ENCODE measurements around the gene ZFTA.
"Not testable (repeated sequence)": the region's sequence is repeated elsewhere in the genome, so short reads cannot be mapped to it uniquely, and the experiment has no call there.

Gene ZFTA

DNA sequence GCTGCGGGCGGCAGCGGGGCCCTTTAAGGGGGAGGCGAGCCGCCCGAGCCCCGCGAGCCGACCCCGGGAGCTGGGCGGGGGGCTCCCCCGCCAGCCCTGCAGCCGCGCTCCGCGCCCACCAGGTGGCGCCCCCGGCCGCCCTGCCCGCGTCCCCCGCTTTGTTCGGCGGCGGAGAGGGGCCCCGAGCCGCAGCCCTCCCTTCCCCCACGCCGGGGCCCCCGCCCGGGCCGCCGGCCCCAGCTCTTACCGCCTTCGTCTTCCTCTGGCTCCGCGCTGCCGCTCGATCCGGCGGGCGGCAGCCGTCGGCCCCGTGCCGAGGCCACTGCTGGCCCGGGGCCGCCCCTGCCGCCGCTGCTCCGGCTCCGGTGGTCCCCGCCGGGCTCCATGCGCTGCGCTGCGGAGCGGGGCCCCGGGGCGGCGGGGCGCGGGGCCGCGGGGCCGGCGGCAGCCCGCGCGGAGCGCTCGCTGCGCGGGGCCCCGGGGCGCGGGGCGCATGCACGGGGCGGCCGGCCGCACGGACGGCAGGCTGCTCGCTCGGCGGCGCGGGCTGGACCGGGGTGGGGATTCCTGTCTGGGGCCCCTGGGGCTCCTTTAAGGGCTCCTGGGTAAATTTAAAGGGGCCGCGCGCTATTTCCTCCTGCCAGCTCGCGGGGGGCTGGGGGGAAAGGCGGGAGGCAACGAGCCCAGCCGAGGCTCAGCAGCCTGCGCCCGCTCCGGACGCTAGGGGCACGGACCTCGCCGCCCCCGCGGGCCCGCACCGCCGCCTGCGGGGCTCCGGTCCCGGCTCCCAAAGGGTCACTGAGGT, at the start of gene ZFTA:
Gene ZFTA, minus strand, starts transcription at position 539 of the 805 bp plus-strand sequence. Its CDS starts 153 bp downstream, at position 386.
- peak; percentile 69 to 78 for DNase-seq

DNA sequence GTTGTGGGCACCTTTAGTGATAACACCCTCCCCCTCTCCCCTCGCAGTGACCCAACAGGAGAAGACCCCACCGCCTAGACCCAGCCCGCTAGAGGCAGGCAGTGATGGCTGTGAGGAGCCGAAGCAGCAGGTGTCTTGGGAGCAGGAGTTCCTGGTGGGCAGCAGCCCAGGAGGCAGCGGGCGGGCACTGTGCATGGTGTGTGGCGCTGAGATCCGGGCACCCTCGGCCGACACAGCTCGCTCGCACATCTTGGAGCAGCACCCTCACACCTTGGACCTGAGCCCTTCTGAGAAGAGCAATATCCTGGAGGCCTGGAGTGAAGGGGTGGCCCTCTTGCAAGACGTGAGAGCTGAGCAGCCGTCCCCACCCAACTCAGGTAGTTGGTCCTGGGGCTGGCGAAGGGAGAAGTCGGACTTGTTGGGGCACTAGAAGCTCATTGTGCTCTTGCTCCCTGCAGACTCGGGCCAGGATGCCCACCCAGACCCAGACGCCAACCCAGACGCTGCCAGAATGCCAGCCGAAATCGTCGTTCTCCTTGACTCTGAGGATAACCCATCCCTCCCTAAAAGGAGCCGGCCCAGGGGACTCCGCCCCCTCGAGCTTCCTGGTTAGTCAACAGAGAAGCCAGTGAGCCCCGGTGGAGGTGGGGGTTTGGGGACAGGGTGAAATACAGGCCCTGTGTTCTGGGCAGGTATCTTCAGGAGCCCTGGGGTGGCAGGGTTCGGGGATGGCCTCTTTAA, 49.4 kb upstream of the ZFTA start:
- DNase-seq, result no peak

- DNase-seq, result no peak
These were observed 48.2 kb upstream of the ZFTA start for GRCh38 chr11:63816732-63817131.

DNA sequence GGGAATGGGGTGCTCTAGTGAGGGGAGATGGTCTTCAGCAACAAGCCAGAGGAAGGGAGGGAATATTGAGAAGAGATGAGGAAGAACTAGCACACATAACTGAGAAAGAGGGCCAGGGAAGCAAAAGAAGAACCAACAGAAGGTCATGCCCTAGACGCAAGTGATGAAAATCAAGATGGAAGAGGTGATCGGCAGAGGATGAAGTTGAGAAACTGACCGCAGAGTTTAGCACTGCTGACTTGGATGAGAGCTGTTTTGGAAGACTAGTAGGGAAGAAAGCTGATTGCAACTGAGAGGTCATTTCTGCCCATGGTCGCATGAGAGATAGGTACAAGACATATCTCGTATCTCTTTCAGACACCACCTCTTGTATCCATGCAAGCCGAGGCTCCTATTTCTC, 47.6 kb upstream of the ZFTA start:
- no peak for DNase-seq

GRCh38 chr11:63814383-63814736, 45.8 kb upstream of the ZFTA start:
- DNase-seq, result no peak

GRCh38 chr11:63813563-63814382, 45.2 kb upstream of the ZFTA start:
- DNase-seq, result peak; percentile 63 to 64

DNA sequence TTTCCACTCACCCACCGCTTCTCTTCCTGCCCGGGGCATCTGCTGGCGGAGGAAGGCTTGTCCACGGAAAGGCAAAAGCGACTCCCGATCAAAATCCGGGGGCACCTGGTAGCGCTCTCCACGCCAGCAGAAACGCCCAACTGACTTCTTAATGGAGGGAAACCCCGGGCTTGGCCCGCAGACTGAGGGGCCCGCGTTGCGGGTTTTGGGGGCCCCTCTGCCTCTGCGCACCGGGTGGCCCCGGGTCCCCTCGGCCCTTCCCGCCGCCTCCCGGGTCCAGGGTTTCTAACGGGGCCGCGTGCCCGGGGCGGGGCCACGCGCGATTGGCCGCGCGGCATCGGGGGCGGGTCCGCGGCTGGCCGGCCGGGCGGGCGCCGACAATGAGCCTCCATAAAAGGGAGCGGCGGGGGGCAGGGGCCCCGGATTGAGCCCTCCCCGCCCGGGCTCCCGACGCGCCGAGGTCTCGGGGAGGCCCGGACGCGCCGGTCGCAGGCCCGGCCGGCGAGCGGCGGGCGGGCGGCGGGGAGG, 44.5 kb upstream of the ZFTA start, which contains the start of gene SPINDOC:
Gene SPINDOC, plus strand, starts transcription at position 422 of the 528 bp plus-strand sequence. CDS start 231 bp downstream, outside the sequence.
- peak; percentile 81 to 86 for DNase-seq

GRCh38 chr11:63811522-63811921, 42.9 kb upstream of the ZFTA start:
- no peak for DNase-seq

DNA sequence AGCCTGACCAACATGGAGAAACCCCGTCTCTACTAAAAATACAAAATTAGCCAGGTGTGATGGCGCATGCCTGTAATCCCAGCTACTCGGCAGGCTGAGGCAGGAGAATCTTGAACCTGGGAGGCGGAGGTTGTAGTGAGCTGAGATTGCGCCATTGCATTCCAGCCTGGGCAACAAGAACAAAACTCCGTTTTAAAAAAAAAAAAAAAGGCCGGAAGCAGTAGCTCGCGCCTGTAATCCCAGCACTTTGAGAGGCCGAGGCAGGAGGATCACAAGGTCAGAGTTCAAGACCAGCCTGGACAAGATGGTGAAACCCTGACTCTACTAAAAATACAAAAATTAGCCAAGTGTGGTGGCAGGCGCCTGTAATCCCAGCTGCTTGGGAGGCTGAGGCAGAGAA, 41.8 kb upstream of the ZFTA start:
- not testable (repeated sequence) for DNase-seq

GRCh38 chr11:63805844-63806415, 37.4 kb upstream of the ZFTA start:
- DNase-seq, result no peak

- DNase-seq, result no peak
These were observed 35.7 kb upstream of the ZFTA start for GRCh38 chr11:63804259-63804658.

- no peak for DNase-seq
These were observed 34.3 kb upstream of the ZFTA start for GRCh38 chr11:63802637-63803414.

- no peak for DNase-seq
These were observed 32.3 kb upstream of the ZFTA start for GRCh38 chr11:63800921-63801320.

- DNase-seq, result no peak
These were observed 26.5 kb upstream of the ZFTA start for GRCh38 chr11:63795066-63795465.

GRCh38 chr11:63793161-63793560, 24.6 kb upstream of the ZFTA start:
- no peak for DNase-seq

DNA sequence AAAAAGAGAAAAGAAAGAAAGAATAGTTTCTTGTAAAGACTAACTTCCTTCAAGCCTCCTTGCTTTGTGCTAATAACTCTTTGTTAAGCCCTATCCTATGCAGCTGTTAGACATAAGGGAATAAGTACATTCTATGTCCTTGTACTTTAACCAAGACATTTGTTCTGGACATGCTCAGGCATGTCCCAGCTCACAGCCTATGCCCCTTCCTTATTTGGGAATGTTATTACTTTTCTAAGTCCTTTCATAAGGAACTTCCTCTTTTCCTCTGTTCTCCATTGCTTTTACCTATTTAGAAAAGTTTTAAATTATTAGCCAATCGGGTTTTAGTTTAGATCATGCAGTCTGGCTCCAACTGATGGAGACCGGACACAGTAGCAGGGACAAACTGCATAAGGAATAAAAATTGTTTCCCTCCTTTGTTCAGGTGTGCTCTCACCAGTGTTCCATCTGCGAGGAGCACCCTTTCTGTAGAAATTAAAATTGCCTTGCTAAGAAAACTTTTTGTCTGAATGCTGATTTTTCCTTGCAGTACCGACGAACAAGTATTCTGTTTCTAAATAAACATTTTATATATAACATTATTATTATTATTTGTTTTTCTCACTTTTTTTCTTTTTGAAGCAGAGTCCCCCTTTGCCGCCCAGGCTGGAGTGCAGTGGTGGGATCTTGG, 23.1 kb upstream of the ZFTA start:
- no peak for DNase-seq

- DNase-seq, result no peak
These were observed 17.2 kb upstream of the ZFTA start for GRCh38 chr11:63785823-63786222.

DNA sequence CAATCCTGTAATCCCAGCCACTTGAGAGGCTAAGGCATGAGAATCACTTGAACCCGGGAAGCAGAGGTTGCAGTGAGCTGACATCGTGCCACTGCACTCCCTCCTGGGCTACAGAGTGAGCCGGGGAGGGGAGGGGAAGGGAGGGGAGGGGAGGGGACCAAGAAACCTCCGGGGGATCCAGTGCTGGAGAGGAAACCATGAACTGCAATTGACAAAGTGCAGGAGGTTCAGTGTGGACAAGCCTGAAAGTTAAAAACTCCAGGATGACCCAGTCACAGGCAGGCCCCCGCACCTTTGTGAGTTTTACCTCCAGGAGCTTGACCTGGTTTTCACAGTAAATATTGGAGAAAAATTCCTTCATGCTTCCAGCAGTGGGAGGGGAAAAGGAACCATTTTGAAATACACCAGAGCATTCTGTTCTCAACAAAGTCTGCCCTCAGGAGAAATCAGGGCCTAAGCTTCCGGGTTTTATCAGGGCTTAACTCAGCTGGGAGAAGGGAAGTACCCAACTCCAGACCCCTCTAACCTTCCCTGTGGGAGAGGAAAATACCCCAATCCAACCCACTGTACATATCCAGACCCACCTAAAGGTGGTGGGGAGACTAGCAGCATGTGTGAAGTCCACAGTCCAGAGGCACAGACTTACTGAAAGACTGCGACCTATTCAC, 15.5 kb upstream of the ZFTA start:
- DNase-seq, result no peak

GRCh38 chr11:63782749-63783148, 14.2 kb upstream of the ZFTA start:
- no peak for DNase-seq

DNA sequence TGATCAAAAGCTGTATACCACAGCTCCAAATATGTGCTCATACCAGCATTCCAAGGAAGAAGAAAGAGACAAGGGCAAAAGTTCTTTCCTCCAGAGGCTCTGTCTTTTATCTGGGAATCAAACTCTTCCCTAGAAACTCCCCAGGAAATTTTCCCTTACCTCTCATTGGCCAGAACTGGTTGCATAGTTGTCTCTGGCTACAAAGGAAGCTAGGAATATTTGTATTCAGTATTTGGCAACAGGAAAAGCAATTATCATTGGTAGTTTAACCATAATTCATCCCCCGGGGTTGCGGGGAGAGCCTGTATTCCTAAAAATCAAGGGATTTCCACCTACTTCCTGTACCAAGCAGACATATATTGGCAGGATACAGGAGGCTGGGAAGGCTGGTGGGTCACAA, 10.5 kb upstream of the ZFTA start:
- no peak for DNase-seq

DNA sequence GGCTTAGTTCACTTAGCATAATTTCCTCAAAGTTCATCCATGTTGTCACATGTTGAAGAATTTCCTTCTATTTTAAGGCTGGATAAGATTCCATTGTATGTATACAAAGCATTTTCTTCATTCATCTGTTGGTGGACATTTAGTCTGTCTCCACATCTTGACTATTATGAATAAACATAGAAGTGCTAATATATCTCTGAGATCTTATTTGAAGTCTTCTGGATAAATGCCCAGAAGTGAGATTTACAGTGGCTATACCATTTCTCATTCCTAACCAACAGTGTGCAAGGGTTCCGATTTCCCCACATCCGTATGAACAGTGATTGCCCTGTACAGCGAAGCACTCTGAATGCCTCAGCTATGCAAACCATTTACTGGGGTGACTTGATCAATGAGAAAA, 6.6 kb upstream of the ZFTA start:
- DNase-seq, result no peak

Data from activated T-cell treated with anti-CD3 and anti-CD28 coated beads, Interleukin-2, amount 50 U/mL, for 48 hours (primary cell).